ENCODE measurements around the gene DOK4.

GRCh38 chr16:57469917-57470470 lies 16.3 kb downstream of the DOK4 start:
- TF ChIP-seq POLR2A (IDR thresholded peaks at IDR 0.05): no peak
- TF ChIP-seq CTCF (IDR thresholded peaks at IDR 0.05 in 4 of 5, conservative IDR thresholded peaks at IDR 0.05 in 1 of 5): no peak
